Duodenal mucosa (tissue), 2 donors: ENCODE measurements around the gene PRAC2.

Source experiments
- H3K27ac ChIP-seq: one replicate; pipeline ENCODE4 v1.7.0; 2013; ENCODE audit warnings: low read depth, low read length
- H3K27me3 ChIP-seq, 2 donors: one replicate each; pipeline ENCODE4 v1.7.0; 2013; ENCODE audit warnings: low read length in 2 of 2, control low read depth in 1 of 2; ENCODE audit not compliant: insufficient read depth in 2 of 2, control insufficient read depth in 1 of 2
- H3K36me3 ChIP-seq, 2 donors: one replicate each; pipeline ENCODE4 v1.7.0; 2013; ENCODE audit warnings: low read length in 2 of 2, control low read depth in 1 of 2; ENCODE audit not compliant: insufficient read depth in 2 of 2, control insufficient read depth in 1 of 2
- H3K4me1 ChIP-seq, 2 donors: one replicate each; pipeline ENCODE4 v1.7.0; 2013; ENCODE audit warnings: low read length in 2 of 2, control low read depth in 1 of 2; ENCODE audit not compliant: insufficient read depth in 2 of 2, control insufficient read depth in 1 of 2
- H3K4me3 ChIP-seq, 2 donors: one replicate each; pipeline ENCODE4 v1.7.0; 2013; ENCODE audit warnings: low read length in 2 of 2, low read depth in 1 of 2
- H3K9ac ChIP-seq, 2 donors: one replicate each; pipeline ENCODE4 v1.7.0; 2013; ENCODE audit warnings: low read length in 2 of 2, low read depth in 1 of 2
- H3K9me3 ChIP-seq, 2 donors: one replicate each; pipeline ENCODE4 v1.7.0; 2013; ENCODE audit warnings: low read length in 2 of 2, control low read depth in 1 of 2; ENCODE audit not compliant: control insufficient read depth in 1 of 2

Gene PRAC2

GRCh38 chr17:48734333-48735061 lies 11.5 kb downstream of the PRAC2 start:
- Histone ChIP-seq H3K4me3 (no peak overlapping the region), H3K36me3 (no peaks in the 10 kb centered on the region), H3K27ac (no peak overlapping the region), H3K27me3 (peaks cover 83 to 91% of the 10 kb centered on the region in 2 donors), H3K4me1 (no peaks in the 10 kb centered on the region), H3K9me3 (no peaks in the 10 kb centered on the region), H3K9ac (no peak overlapping the region)

GRCh38 chr17:48735062-48735351 lies 12.0 kb downstream of the PRAC2 start:
- no peak overlapping the region for H3K4me3 ChIP-seq
- H3K9me3 ChIP-seq = no peaks in the 10 kb centered on the region
- H3K27me3 ChIP-seq = peaks cover 80 to 85% of the 10 kb centered on the region in 2 donors
- H3K4me1 ChIP-seq = no peaks in the 10 kb centered on the region
- H3K36me3 ChIP-seq = no peaks in the 10 kb centered on the region
- no peak overlapping the region for H3K27ac ChIP-seq
- no peak overlapping the region for H3K9ac ChIP-seq

GRCh38 chr17:48737330-48738043 lies 14.5 kb downstream of the PRAC2 start:
- no peak overlapping the region for H3K27ac ChIP-seq
- H3K36me3 ChIP-seq = no peaks in the 10 kb centered on the region
- H3K4me3 ChIP-seq = no peak overlapping the region
- H3K9ac ChIP-seq = no peak overlapping the region
- H3K9me3 ChIP-seq = no peaks in the 10 kb centered on the region
- no peaks in the 10 kb centered on the region for H3K4me1 ChIP-seq
- H3K27me3 ChIP-seq = peaks cover 80 to 83% of the 10 kb centered on the region in 2 donors

GRCh38 chr17:48738424-48738802 lies 15.4 kb downstream of the PRAC2 start:
- H3K36me3 ChIP-seq = no peaks in the 10 kb centered on the region
- H3K27ac ChIP-seq = no peak overlapping the region
- H3K4me3 ChIP-seq = no peak overlapping the region
- H3K4me1 ChIP-seq = no peaks in the 10 kb centered on the region
- no peak overlapping the region for H3K9ac ChIP-seq
- peaks cover 80 to 83% of the 10 kb centered on the region in 2 donors for H3K27me3 ChIP-seq
- no peaks in the 10 kb centered on the region for H3K9me3 ChIP-seq

- no peaks in the 10 kb centered on the region for H3K9me3 ChIP-seq
- H3K27ac ChIP-seq = no peak overlapping the region
- no peak overlapping the region for H3K9ac ChIP-seq
- H3K27me3 ChIP-seq = peaks cover 80 to 83% of the 10 kb centered on the region in 2 donors
- H3K4me3 ChIP-seq = no peak overlapping the region
- H3K36me3 ChIP-seq = no peaks in the 10 kb centered on the region
- H3K4me1 ChIP-seq = no peaks in the 10 kb centered on the region
Observed at GRCh38 chr17:48738803-48739526, 16.0 kb downstream of the PRAC2 start.

- H3K4me1 ChIP-seq = no peaks in the 10 kb centered on the region
- H3K9me3 ChIP-seq = no peaks in the 10 kb centered on the region
- peaks cover 80 to 81% of the 10 kb centered on the region in 2 donors for H3K27me3 ChIP-seq
- H3K4me3 ChIP-seq = no peak overlapping the region
- H3K27ac ChIP-seq = no peak overlapping the region
- H3K9ac ChIP-seq = no peak overlapping the region
- H3K36me3 ChIP-seq = no peaks in the 10 kb centered on the region
Observed at GRCh38 chr17:48740537-48740936, 17.6 kb downstream of the PRAC2 start.

- Histone ChIP-seq H3K9me3 (no peaks in the 10 kb centered on the region), H3K9ac (no peak overlapping the region), H3K36me3 (no peaks in the 10 kb centered on the region), H3K4me1 (peaks cover 0 to 8% of the 10 kb centered on the region in 2 donors), H3K27ac (no peak overlapping the region), H3K27me3 (peaks cover 93 to 96% of the 10 kb centered on the region in 2 donors), H3K4me3 (no peak overlapping the region)
Observed at GRCh38 chr17:48745381-48746275, 22.6 kb downstream of the PRAC2 start.

- no peak overlapping the region for H3K4me3 ChIP-seq
- peaks cover 0 to 8% of the 10 kb centered on the region in 2 donors for H3K4me1 ChIP-seq
- no peak overlapping the region for H3K27ac ChIP-seq
- H3K9me3 ChIP-seq = no peaks in the 10 kb centered on the region
- no peaks in the 10 kb centered on the region for H3K36me3 ChIP-seq
- no peak overlapping the region for H3K9ac ChIP-seq
- H3K27me3 ChIP-seq = peaks cover 96 to 99% of the 10 kb centered on the region in 2 donors
Observed at GRCh38 chr17:48746916-48747444, 24.0 kb downstream of the PRAC2 start.

- no peaks in the 10 kb centered on the region for H3K36me3 ChIP-seq
- H3K9ac ChIP-seq = no peak overlapping the region
- no peak overlapping the region for H3K27ac ChIP-seq
- no peak overlapping the region for H3K4me3 ChIP-seq
- H3K27me3 ChIP-seq = peaks cover 96 to 99% of the 10 kb centered on the region in 2 donors
- H3K9me3 ChIP-seq = no peaks in the 10 kb centered on the region
- H3K4me1 ChIP-seq = peaks cover 0 to 8% of the 10 kb centered on the region in 2 donors
Observed at GRCh38 chr17:48747445-48748363, 24.7 kb downstream of the PRAC2 start.
